ENCODE data around the gene ANKRD65. TPM values are rescaled to one million over a fixed set of nuclear protein-coding genes. Genes with fewer than 3 reads are reported as not detected.

Gene ANKRD65
- total and polyA plus RNA-seq, 7 experiments from 2014 or later: not detected

Other genes starting within 250 kb of the ANKRD65 start
- under 1 TPM in 2 of 5 experiments, not detected in 3; 0.58 to 0.80 TPM for gene TTLL10, start 247.4 kb downstream of the ANKRD65 start, total RNA-seq
- gene TTLL10, start 247.4 kb downstream of the ANKRD65 start, polyA plus RNA-seq: not detected
- 10 to 100 TPM in 2 of 5 experiments, 1 to 10 TPM in 1, not detected in 2; 2.6 to 81.7 (median 12.6) TPM for gene TNFRSF18, start 214.7 kb downstream of the ANKRD65 start, total RNA-seq
- under 1 TPM in 1 of 2 donors, not detected in 1; 0.32 TPM for gene TNFRSF18, start 214.7 kb downstream of the ANKRD65 start, polyA plus RNA-seq
- gene TNFRSF4, start 207.1 kb downstream of the ANKRD65 start, total RNA-seq: 100 to 1,000 TPM in 1 of 5 experiments, 10 to 100 TPM in 1, 1 to 10 TPM in 2, under 1 TPM in 1; 0.49 to 192 (median 7.8) TPM
- gene TNFRSF4, start 207.1 kb downstream of the ANKRD65 start, polyA plus RNA-seq: 1 to 10 TPM; 1.4 to 1.5 TPM
- gene SDF4, start 189.3 kb downstream of the ANKRD65 start, total RNA-seq: 100 to 1,000 TPM in 4 of 5 experiments, 10 to 100 TPM in 1; 75.8 to 124 (median 110) TPM
- gene SDF4, start 189.3 kb downstream of the ANKRD65 start, polyA plus RNA-seq: 10 to 100 TPM; 74.8 to 90.7 TPM
- 10 to 100 TPM; 10.9 to 29.0 (median 22.8) TPM for gene B3GALT6, start 189.0 kb downstream of the ANKRD65 start, total RNA-seq
- gene B3GALT6, start 189.0 kb downstream of the ANKRD65 start, polyA plus RNA-seq: 10 to 100 TPM in 1 of 2 donors, 1 to 10 TPM in 1; 7.2 to 12.7 TPM
- gene C1QTNF12, start 174.6 kb downstream of the ANKRD65 start, total RNA-seq: 1 to 10 TPM; 2.5 to 5.8 (median 3.0) TPM
- under 1 TPM in 1 of 2 donors, not detected in 1; 0.56 TPM for gene C1QTNF12, start 174.6 kb downstream of the ANKRD65 start, polyA plus RNA-seq
- gene UBE2J2, start 147.4 kb downstream of the ANKRD65 start, total RNA-seq: 10 to 100 TPM; 62.3 to 89.3 (median 75.1) TPM
- gene UBE2J2, start 147.4 kb downstream of the ANKRD65 start, polyA plus RNA-seq: 10 to 100 TPM; 86.1 to 92.2 TPM
- 10 to 100 TPM in 3 of 5 experiments, 1 to 10 TPM in 2; 4.2 to 15.8 (median 10.1) TPM for gene SCNN1D, start 140.8 kb downstream of the ANKRD65 start, total RNA-seq
- not detected for gene SCNN1D, start 140.8 kb downstream of the ANKRD65 start, polyA plus RNA-seq
- 10 to 100 TPM; 51.5 to 70.8 (median 58.2) TPM for gene ACAP3, start 113.3 kb downstream of the ANKRD65 start, total RNA-seq
- 1 to 10 TPM; 3.2 to 5.9 TPM for gene ACAP3, start 113.3 kb downstream of the ANKRD65 start, polyA plus RNA-seq
- 10 to 100 TPM; 17.7 to 25.4 (median 19.4) TPM for gene PUSL1, start 112.7 kb downstream of the ANKRD65 start, total RNA-seq
- 10 to 100 TPM; 16.2 to 26.1 TPM for gene PUSL1, start 112.7 kb downstream of the ANKRD65 start, polyA plus RNA-seq
- 100 to 1,000 TPM; 126 to 187 (median 161) TPM for gene INTS11, start 96.6 kb downstream of the ANKRD65 start, total RNA-seq
- gene INTS11, start 96.6 kb downstream of the ANKRD65 start, polyA plus RNA-seq: 10 to 100 TPM; 62.8 to 74.0 TPM
- 10 to 100 TPM; 11.5 to 29.3 (median 19.1) TPM for gene CPTP, start 96.5 kb downstream of the ANKRD65 start, total RNA-seq
- 10 to 100 TPM; 17.7 to 26.5 TPM for gene CPTP, start 96.5 kb downstream of the ANKRD65 start, polyA plus RNA-seq
- gene TAS1R3, start 90.0 kb downstream of the ANKRD65 start, total RNA-seq: 1 to 10 TPM; 1.1 to 2.6 (median 1.8) TPM
- under 1 TPM in 1 of 2 donors, not detected in 1; 0.32 TPM for gene TAS1R3, start 90.0 kb downstream of the ANKRD65 start, polyA plus RNA-seq
- gene DVL1, start 71.9 kb downstream of the ANKRD65 start, total RNA-seq: 10 to 100 TPM; 40.2 to 54.9 (median 45.9) TPM
- 1 to 10 TPM in 1 of 2 donors, under 1 TPM in 1; 0.78 to 1.1 TPM for gene DVL1, start 71.9 kb downstream of the ANKRD65 start, polyA plus RNA-seq
- 1 to 10 TPM in 3 of 5 experiments, under 1 TPM in 2; 0.39 to 2.2 (median 1.0) TPM for gene MXRA8, start 62.7 kb downstream of the ANKRD65 start, total RNA-seq
- gene MXRA8, start 62.7 kb downstream of the ANKRD65 start, polyA plus RNA-seq: under 1 TPM; 0.41 to 0.66 TPM
- gene AURKAIP1, start 46.1 kb downstream of the ANKRD65 start, total RNA-seq: 100 to 1,000 TPM in 1 of 5 experiments, 10 to 100 TPM in 4; 53.8 to 107 (median 64.5) TPM
- gene AURKAIP1, start 46.1 kb downstream of the ANKRD65 start, polyA plus RNA-seq: 100 to 1,000 TPM; 135 to 160 TPM
- 100 to 1,000 TPM; 130 to 403 (median 278) TPM for gene CCNL2, start 21.9 kb downstream of the ANKRD65 start, total RNA-seq
- gene CCNL2, start 21.9 kb downstream of the ANKRD65 start, polyA plus RNA-seq: 10 to 100 TPM; 16.3 to 38.3 TPM
- 100 to 1,000 TPM in 4 of 5 experiments, 10 to 100 TPM in 1; 91.2 to 135 (median 122) TPM for gene MRPL20, start 14.0 kb downstream of the ANKRD65 start, total RNA-seq
- 100 to 1,000 TPM; 221 to 239 TPM for gene MRPL20, start 14.0 kb downstream of the ANKRD65 start, polyA plus RNA-seq
- 1 to 10 TPM in 1 of 5 experiments, under 1 TPM in 1, not detected in 3; 0.15 to 1.2 TPM for gene VWA1, start 14.4 kb upstream of the ANKRD65 start, total RNA-seq
- gene VWA1, start 14.4 kb upstream of the ANKRD65 start, polyA plus RNA-seq: not detected
- gene ATAD3C, start 28.4 kb upstream of the ANKRD65 start, total RNA-seq: 1 to 10 TPM in 4 of 5 experiments, under 1 TPM in 1; 0.61 to 2.0 (median 1.4) TPM
- under 1 TPM; 0.64 to 0.76 TPM for gene ATAD3C, start 28.4 kb upstream of the ANKRD65 start, polyA plus RNA-seq
- 10 to 100 TPM; 42.5 to 53.8 (median 51.7) TPM for gene ATAD3B, start 50.5 kb upstream of the ANKRD65 start, total RNA-seq
- 1 to 10 TPM; 4.5 to 6.1 TPM for gene ATAD3B, start 50.5 kb upstream of the ANKRD65 start, polyA plus RNA-seq
- 10 to 100 TPM; 21.0 to 41.3 (median 22.9) TPM for gene ATAD3A, start 90.9 kb upstream of the ANKRD65 start, total RNA-seq
- gene ATAD3A, start 90.9 kb upstream of the ANKRD65 start, polyA plus RNA-seq: 10 to 100 TPM in 1 of 2 donors, 1 to 10 TPM in 1; 5.4 to 11.6 TPM
- gene TMEM240, start 119.3 kb upstream of the ANKRD65 start, total RNA-seq: 1 to 10 TPM in 3 of 5 experiments, under 1 TPM in 1, not detected in 1; 0.66 to 2.8 (median 1.7) TPM
- under 1 TPM in 1 of 2 donors, not detected in 1; 0.84 TPM for gene TMEM240, start 119.3 kb upstream of the ANKRD65 start, polyA plus RNA-seq
- 100 to 1,000 TPM; 121 to 148 (median 137) TPM for gene SSU72, start 153.6 kb upstream of the ANKRD65 start, total RNA-seq
- 100 to 1,000 TPM; 211 to 267 TPM for gene SSU72, start 153.6 kb upstream of the ANKRD65 start, polyA plus RNA-seq
- gene FNDC10, start 178.9 kb upstream of the ANKRD65 start, total RNA-seq: 10 to 100 TPM in 1 of 5 experiments, 1 to 10 TPM in 4; 3.2 to 10.7 (median 4.0) TPM
- 1 to 10 TPM; 1.3 to 1.6 TPM for gene FNDC10, start 178.9 kb upstream of the ANKRD65 start, polyA plus RNA-seq
- gene MIB2, start 194.2 kb upstream of the ANKRD65 start, total RNA-seq: 100 to 1,000 TPM in 2 of 5 experiments, 10 to 100 TPM in 3; 45.6 to 129 (median 65.7) TPM
- 10 to 100 TPM; 23.4 to 36.7 TPM for gene MIB2, start 194.2 kb upstream of the ANKRD65 start, polyA plus RNA-seq
- gene MMP23B, start 210.9 kb upstream of the ANKRD65 start, total RNA-seq: 10 to 100 TPM in 1 of 5 experiments, 1 to 10 TPM in 4; 2.7 to 12.8 (median 4.2) TPM
- not detected for gene MMP23B, start 210.9 kb upstream of the ANKRD65 start, polyA plus RNA-seq
- 10 to 100 TPM; 32.3 to 45.4 (median 41.9) TPM for gene CDK11B, start 237.7 kb upstream of the ANKRD65 start, total RNA-seq
- 10 to 100 TPM; 11.8 to 16.5 TPM for gene CDK11B, start 237.7 kb upstream of the ANKRD65 start, polyA plus RNA-seq

All from naive thymus-derived CD4-positive, alpha-beta T cell (primary cell).